Vagina (tissue), 2 donors: Measurements from ENCODE around the gene TMEM120A. TPM values are rescaled to one million over a fixed set of nuclear protein-coding genes. Genes with fewer than 3 reads are reported as not detected.
A peak's percentile ranks its signal among the peaks of the same experiment; 100 is the strongest.

Source experiments
- DNase-seq, 2 donors: peaks; one replicate each; pipeline ENCODE4 v3.0.0-alpha.2; 2017; ENCODE audit errors: extremely low spot score in 2 of 2
- H3K27ac ChIP-seq: fragments of 200-600 bp; sonication (generic); one replicate; pipeline ENCODE4 v1.5.1; 2019
- H3K27me3 ChIP-seq: fragments of 200-600 bp; sonication (generic); one replicate; pipeline ENCODE4 v1.5.1; 2019
- H3K36me3 ChIP-seq, 2 donors: fragments of 200-600 bp; sonication (generic); one replicate each; pipeline ENCODE4 v1.5.1; 2017 to 2019
- H3K4me1 ChIP-seq: fragments of 200-600 bp; sonication (generic); one replicate; pipeline ENCODE4 v1.5.1; 2019
- H3K4me3 ChIP-seq, 2 donors: fragments of 200-600 bp; sonication (generic); 1 replicate in 1 of 2; 2 replicates in 1 of 2; pipeline ENCODE4 v1.5.1; 2016 to 2019
- H3K9me3 ChIP-seq: fragments of 200-600 bp; sonication (generic); one replicate; pipeline ENCODE4 v1.5.1; 2019
- POLR2A ChIP-seq, 2 donors: fragments of 450-650 bp; IDR thresholded peaks; one replicate each; pipeline ENCODE4 v1.6.1; 2017; ENCODE audit warnings: antibody characterized with exemption in 2 of 2, mild to moderate bottlenecking in 2 of 2, moderate library complexity in 2 of 2
- POLR2AphosphoS5 ChIP-seq, 2 donors: sonication (generic); formaldehyde crosslinking; IDR thresholded peaks; one replicate each; pipeline ENCODE4 v1.9.0; 2017; ENCODE audit warnings: antibody characterized with exemption in 2 of 2, mild to moderate bottlenecking in 2 of 2, low read depth in 1 of 2; ENCODE audit not compliant: insufficient read depth in 1 of 2
- intact Hi-C: fragments of 100-400 bp; cut with DNase I; formaldehyde crosslinking; loops from one replicate; pipeline ENCODE4 v1.15.1; 2023
- total RNA-seq: library from RNA; depleted of rRNA; stranded (reverse); fragments of >200 nt; gene quantifications from one replicate; pipeline ENCODE4 v1.2.3, GENCODE V29; 2016
- TF ChIP-seq, protein P1 (sequence below), 3 experiments: fragments of 450-650 bp in 2 of 3; fragments of 200-600 bp in 1 of 3; sonication (generic) in 1 of 3; IDR thresholded peaks; one replicate each; pipeline ENCODE4 v1.5.1; 2017 to 2019; ENCODE audit warnings: antibody characterized with exemption in 3 of 3, mild to moderate bottlenecking in 2 of 3, moderate library complexity in 2 of 3

Gene TMEM120A
- total RNA-seq, 1 donor from 2014 or later: 45.9 TPM

DNA sequence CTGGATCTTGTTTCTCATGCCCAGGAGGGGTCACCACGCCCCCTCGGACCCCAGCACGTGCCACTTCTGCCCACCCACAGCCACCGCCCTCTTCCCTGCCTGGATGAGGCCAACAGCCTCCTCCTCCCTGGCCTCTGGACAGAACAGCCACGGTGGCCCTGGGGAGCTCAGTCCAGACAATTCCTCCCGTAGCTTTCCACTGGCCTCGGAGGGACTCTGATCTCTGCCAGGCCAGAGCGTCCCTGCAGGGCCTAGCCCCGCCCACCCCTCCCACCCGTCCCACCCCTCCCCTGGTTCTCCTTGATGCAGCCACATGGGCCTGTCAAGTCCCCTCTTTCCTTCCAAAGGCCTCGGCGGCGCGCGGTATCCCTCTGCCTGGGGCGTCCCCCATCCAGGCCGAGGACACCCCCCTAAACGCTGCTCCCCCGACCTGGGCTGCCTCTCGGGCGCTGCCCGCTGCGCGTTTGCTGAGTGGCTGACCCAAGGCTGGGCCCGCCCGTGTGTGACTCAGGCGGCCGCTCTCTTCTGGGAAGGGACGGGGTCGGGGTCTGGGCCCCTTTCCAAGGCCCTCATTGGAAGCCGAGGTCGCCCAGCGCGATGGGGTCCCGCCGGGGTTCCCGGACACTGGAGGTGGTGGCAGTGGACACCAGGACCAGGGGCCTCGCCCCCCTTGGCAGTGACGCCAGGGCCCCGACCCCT, 557 bp downstream of the TMEM120A start:
- H3K27ac ChIP-seq: peak overlapping the region; percentile 92
- no peaks in the 10 kb centered on the region for H3K9me3 ChIP-seq
- H3K36me3 ChIP-seq: peaks cover 0 to 8% of the 10 kb centered on the region in 2 donors
- peaks cover 37% of the 10 kb centered on the region for H3K4me1 ChIP-seq
- H3K4me3 ChIP-seq: peak overlapping the region; percentile 86 to 98
- intact Hi-C loops: loop anchor here (2.0 kb wide), 2 partner anchors 79 to 87 kb away; partner anchors contain the start of gene POR
- DNase-seq: no peak
- TF ChIP-seq, protein P1, sequence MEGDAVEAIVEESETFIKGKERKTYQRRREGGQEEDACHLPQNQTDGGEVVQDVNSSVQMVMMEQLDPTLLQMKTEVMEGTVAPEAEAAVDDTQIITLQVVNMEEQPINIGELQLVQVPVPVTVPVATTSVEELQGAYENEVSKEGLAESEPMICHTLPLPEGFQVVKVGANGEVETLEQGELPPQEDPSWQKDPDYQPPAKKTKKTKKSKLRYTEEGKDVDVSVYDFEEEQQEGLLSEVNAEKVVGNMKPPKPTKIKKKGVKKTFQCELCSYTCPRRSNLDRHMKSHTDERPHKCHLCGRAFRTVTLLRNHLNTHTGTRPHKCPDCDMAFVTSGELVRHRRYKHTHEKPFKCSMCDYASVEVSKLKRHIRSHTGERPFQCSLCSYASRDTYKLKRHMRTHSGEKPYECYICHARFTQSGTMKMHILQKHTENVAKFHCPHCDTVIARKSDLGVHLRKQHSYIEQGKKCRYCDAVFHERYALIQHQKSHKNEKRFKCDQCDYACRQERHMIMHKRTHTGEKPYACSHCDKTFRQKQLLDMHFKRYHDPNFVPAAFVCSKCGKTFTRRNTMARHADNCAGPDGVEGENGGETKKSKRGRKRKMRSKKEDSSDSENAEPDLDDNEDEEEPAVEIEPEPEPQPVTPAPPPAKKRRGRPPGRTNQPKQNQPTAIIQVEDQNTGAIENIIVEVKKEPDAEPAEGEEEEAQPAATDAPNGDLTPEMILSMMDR (IDR thresholded peaks at IDR 0.05): no peak
- TF ChIP-seq POLR2A (IDR thresholded peaks at IDR 0.05) (no peak), POLR2AphosphoS5 (IDR thresholded peaks at IDR 0.05; ENCODE audit: insufficient read depth in 1 of 2, low read depth in 1 of 2) (no peak)
- no peaks in the 10 kb centered on the region for H3K27me3 ChIP-seq

DNA sequence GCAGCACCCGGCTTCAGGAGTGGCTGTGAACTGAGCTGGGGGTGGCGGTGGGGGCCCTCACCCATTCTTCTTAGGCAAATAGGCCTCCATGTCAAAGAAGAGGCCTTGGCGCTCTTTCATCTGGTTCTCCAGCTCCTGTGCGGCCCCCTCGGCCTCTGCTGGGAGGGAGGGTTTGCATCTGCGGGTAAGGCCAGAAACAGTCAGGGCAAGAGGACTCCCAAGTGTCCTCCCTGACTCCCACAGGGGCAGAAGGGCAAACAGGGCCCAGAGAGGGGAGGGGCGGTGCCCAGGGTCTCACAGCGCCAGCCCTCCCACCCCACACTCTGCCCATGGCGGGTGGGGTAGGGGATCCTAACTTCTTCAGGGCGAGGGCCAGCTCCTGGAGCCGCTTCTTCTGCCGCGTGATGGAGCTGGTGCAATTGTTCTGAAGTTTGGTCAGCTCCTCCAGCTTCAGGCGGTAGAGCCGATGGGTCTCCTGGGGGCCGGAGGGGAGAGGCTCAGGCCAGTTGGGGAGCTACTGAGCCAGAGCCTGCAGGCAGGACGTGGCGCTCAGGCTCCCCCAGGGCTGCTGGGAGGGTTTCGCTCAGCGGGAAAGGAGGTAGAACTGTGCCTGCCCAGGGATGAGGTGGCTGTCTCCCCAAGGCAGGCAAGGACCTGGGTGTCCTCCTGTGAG, 2.2 kb downstream of the TMEM120A start:
- intact Hi-C loops: no loop called here
- TF ChIP-seq POLR2A (IDR thresholded peaks at IDR 0.05) (no peak), POLR2AphosphoS5 (IDR thresholded peaks at IDR 0.05; ENCODE audit: insufficient read depth in 1 of 2, low read depth in 1 of 2) (no peak)
- TF ChIP-seq, protein P1 (IDR thresholded peaks at IDR 0.05): no peak
- no peak for DNase-seq
- no peaks in the 10 kb centered on the region for H3K9me3 ChIP-seq
- H3K27ac ChIP-seq: peak overlapping the region; percentile 92
- peaks cover 37% of the 10 kb centered on the region for H3K4me1 ChIP-seq
- H3K4me3 ChIP-seq: no peak overlapping the region
- H3K36me3 ChIP-seq: peaks cover 0 to 19% of the 10 kb centered on the region in 2 donors
- H3K27me3 ChIP-seq: no peaks in the 10 kb centered on the region

DNA sequence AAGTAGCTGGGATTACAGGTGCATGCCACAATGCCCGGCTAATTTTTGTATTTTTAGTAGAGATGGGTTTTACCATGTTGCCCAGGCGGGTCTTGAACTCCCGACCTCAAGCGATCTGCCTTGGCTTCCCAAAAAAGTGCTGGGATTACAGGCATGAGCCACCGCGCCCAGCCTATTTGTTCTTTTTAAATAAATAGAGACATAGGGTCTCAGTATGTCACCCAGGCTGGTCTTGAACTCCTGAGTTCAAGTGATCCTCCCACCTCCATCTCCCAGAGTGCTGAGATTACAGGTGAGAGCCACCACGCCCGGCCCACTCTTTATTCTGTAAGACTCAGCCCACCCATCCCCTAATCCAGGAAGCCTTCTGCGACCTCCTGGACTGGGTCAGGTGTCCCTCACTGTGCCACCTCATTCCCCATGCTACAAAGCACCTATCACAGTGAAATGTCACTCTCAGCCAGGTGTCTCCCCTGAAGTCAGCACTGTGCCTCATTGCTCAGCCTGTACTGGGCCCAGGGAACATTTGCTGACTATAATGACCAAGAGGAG, 2.8 kb downstream of the TMEM120A start:
- H3K27me3 ChIP-seq: no peaks in the 10 kb centered on the region
- peaks cover 0 to 25% of the 10 kb centered on the region in 2 donors for H3K36me3 ChIP-seq
- peak overlapping the region; percentile 92 for H3K27ac ChIP-seq
- intact Hi-C loops: no loop called here
- DNase-seq: no peak
- no peaks in the 10 kb centered on the region for H3K9me3 ChIP-seq
- H3K4me1 ChIP-seq: peaks cover 37% of the 10 kb centered on the region
- no peak overlapping the region for H3K4me3 ChIP-seq
- TF ChIP-seq POLR2A (IDR thresholded peaks at IDR 0.05) (no peak), POLR2AphosphoS5 (IDR thresholded peaks at IDR 0.05; ENCODE audit: insufficient read depth in 1 of 2, low read depth in 1 of 2) (no peak)
- TF ChIP-seq, protein P1 (IDR thresholded peaks at IDR 0.05): no peak

DNA sequence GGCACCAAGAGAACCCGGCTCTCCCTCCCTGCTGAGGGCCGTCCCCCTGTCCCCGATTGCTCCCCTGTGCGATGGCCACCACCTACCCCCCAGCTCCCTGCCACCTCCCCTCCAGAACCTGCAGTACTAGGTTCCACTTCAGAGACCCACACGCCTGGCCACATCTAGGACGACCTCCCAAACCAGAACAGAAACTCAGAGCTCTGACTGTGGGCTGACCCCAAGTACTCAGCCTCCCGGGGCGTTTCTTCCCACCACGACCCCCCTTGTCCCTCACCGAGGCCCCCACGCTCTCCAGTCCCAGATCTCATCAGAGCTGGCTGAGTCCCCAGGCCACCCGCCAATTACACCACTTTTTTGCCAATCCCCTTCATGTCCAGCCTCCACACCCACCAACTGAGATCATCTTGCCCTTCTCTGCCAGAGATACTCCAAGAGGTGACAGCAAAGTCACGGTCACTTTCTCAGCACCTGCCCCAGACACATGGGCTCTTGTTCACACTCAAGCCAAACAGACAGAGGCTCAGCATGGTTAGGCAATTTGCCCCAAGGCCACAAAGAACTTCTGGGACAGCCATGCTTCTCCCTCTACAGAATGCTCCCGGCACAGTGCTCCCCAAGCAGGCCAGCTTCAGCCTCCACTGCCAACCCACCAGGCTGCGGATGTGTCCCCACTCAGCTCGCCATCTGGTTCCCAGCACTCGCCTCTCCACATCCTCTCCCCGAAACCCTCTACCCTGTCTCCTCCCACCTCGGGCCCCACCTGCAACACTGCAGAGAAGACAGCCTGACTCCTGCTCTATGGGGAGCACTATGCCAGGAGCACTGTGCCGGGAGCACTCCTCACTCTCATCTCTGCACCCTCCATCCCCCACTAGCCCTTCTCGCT, 4.7 kb downstream of the TMEM120A start:
- H3K4me3 ChIP-seq: peak overlapping the region in 1 of 2 donors; percentile 35
- no peak for DNase-seq
- H3K27me3 ChIP-seq: no peaks in the 10 kb centered on the region
- peaks cover 0 to 44% of the 10 kb centered on the region in 2 donors for H3K36me3 ChIP-seq
- no peak for TF ChIP-seq POLR2A (IDR thresholded peaks at IDR 0.05)
- TF ChIP-seq, protein P1 (IDR thresholded peaks at IDR 0.05): no peak
- intact Hi-C loops: no loop called here
- peaks cover 32% of the 10 kb centered on the region for H3K4me1 ChIP-seq
- H3K27ac ChIP-seq: peak overlapping the region; percentile 33
- no peaks in the 10 kb centered on the region for H3K9me3 ChIP-seq
